DOHH2 (cell line): ENCODE data around the gene MVD.

Experiments
- H3F3A ChIP-seq: fragments of 200-600 bp; sonication (generic), shearing (Covaris generic); 2 replicates; pipeline ENCODE4 v1.6.0; 2016; ENCODE audit warnings: antibody characterized with exemption, mild to moderate bottlenecking; ENCODE audit not compliant: control insufficient read depth, insufficient read depth
- H3K27ac ChIP-seq: fragments of 200-600 bp; sonication (generic); 2 replicates; pipeline ENCODE4 v1.5.1; 2014; ENCODE audit warnings: low read depth, mild to moderate bottlenecking, low read length, moderate library complexity
- H3K27me3 ChIP-seq: fragments of 200-600 bp; sonication (generic); 2 replicates; pipeline ENCODE4 v1.6.1; 2014; ENCODE audit warnings: mild to moderate bottlenecking, low read length, mixed read lengths; ENCODE audit not compliant: control insufficient read depth
- H3K36me3 ChIP-seq: fragments of 200-600 bp; sonication (generic); 2 replicates; pipeline ENCODE4 v1.6.1; 2014; ENCODE audit warnings: mild to moderate bottlenecking, low read length, moderate library complexity, mixed read lengths; ENCODE audit not compliant: control insufficient read depth
- H3K4me1 ChIP-seq: fragments of 200-600 bp; sonication (generic); 2 replicates; pipeline ENCODE4 v1.6.1; 2014; ENCODE audit warnings: mild to moderate bottlenecking, low read length, mixed read lengths; ENCODE audit not compliant: control insufficient read depth
- H3K4me2 ChIP-seq: fragments of 200-600 bp; sonication (generic); 2 replicates; pipeline ENCODE4 v1.6.0; 2014; ENCODE audit warnings: mild to moderate bottlenecking, low read length, moderate library complexity
- H3K4me3 ChIP-seq: fragments of 200-600 bp; sonication (generic); 2 replicates; pipeline ENCODE4 v1.5.1; 2014; ENCODE audit warnings: mild to moderate bottlenecking, low read length, mixed read lengths
- H3K79me2 ChIP-seq: fragments of 200-600 bp; sonication (generic); 2 replicates; pipeline ENCODE4 v1.6.1; 2014; ENCODE audit warnings: mild to moderate bottlenecking, low read length, mixed read lengths; ENCODE audit not compliant: control insufficient read depth
- H3K9me2 ChIP-seq: fragments of 200-600 bp; sonication (generic); replicated peaks from 2 replicates; pipeline ENCODE4 v1.6.1; 2014; ENCODE audit warnings: mild to moderate bottlenecking, low read length, mixed read lengths; ENCODE audit not compliant: control insufficient read depth
- H3K9me3 ChIP-seq: fragments of 200-600 bp; sonication (generic); 2 replicates; pipeline ENCODE4 v1.6.1; 2014; ENCODE audit warnings: antibody characterized with exemption, low read length, mixed read lengths; ENCODE audit not compliant: control insufficient read depth, insufficient read depth
- H4K20me1 ChIP-seq: fragments of 200-600 bp; sonication (generic); 2 replicates; pipeline ENCODE4 v1.6.0; 2014; ENCODE audit warnings: low read depth, mild to moderate bottlenecking, antibody characterized with exemption, low read length, moderate library complexity; ENCODE audit not compliant: control insufficient read depth, insufficient read depth
- EZH2phosphoT487 ChIP-seq: fragments of 200-600 bp; sonication (generic); IDR thresholded peaks from 2 replicates; pipeline ENCODE4 v1.6.1; 2017; ENCODE audit warnings: borderline replicate concordance, mild to moderate bottlenecking, antibody characterized with exemption, low read length, moderate library complexity, mixed read lengths
- TF ChIP-seq, protein P1 (sequence below): fragments of 200-600 bp; sonication (generic); IDR thresholded peaks from one replicate; pipeline ENCODE4 v1.5.1; 2014; ENCODE audit warnings: antibody characterized with exemption, mild to moderate bottlenecking, low read depth, low read length; ENCODE audit not compliant: poor library complexity, severe bottlenecking

Gene MVD

DNA sequence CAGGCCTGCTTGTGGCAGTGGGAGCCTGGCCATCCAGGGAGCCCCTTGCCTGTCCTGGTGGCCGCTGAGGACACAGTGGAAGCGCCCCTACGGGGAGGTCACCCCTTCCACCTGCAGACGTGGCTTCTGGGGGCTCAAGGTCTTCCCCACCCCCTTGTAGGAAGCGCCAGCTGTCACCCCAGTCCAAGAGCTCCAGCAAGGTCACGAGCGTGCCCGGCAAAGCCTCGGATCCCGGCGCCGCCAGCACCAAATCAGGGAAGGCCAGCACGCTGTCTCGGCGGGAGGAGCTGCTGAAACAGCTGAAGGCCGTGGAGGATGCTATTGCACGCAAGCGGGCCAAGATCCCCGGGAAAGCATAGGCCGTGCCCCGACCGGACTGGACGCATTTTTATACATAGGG, 31.9 kb downstream of the MVD start:
- Histone ChIP-seq H3K79me2 (no peaks in the 10 kb centered on the region), H3K27ac (no peak overlapping the region), H3K9me2 (no peaks in the 10 kb centered on the region), H3F3A (0 out of 2 replicates have a peak, but pooled peaks cover 7% of the 10 kb centered on the region), H3K36me3 (peaks cover 60% of the 10 kb centered on the region), H4K20me1 (no peaks in the 10 kb centered on the region; the same call in 1 of the 2 replicates), H3K4me3 (no peak overlapping the region), H3K27me3 (no peaks in the 10 kb centered on the region), H3K4me2 (no peak overlapping the region), H3K4me1 (peaks cover 38% of the 10 kb centered on the region), H3K9me3 (no peaks in the 10 kb centered on the region)
- TF ChIP-seq, protein P1, sequence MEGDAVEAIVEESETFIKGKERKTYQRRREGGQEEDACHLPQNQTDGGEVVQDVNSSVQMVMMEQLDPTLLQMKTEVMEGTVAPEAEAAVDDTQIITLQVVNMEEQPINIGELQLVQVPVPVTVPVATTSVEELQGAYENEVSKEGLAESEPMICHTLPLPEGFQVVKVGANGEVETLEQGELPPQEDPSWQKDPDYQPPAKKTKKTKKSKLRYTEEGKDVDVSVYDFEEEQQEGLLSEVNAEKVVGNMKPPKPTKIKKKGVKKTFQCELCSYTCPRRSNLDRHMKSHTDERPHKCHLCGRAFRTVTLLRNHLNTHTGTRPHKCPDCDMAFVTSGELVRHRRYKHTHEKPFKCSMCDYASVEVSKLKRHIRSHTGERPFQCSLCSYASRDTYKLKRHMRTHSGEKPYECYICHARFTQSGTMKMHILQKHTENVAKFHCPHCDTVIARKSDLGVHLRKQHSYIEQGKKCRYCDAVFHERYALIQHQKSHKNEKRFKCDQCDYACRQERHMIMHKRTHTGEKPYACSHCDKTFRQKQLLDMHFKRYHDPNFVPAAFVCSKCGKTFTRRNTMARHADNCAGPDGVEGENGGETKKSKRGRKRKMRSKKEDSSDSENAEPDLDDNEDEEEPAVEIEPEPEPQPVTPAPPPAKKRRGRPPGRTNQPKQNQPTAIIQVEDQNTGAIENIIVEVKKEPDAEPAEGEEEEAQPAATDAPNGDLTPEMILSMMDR: no peak
- TF ChIP-seq EZH2phosphoT487: no peak

DNA sequence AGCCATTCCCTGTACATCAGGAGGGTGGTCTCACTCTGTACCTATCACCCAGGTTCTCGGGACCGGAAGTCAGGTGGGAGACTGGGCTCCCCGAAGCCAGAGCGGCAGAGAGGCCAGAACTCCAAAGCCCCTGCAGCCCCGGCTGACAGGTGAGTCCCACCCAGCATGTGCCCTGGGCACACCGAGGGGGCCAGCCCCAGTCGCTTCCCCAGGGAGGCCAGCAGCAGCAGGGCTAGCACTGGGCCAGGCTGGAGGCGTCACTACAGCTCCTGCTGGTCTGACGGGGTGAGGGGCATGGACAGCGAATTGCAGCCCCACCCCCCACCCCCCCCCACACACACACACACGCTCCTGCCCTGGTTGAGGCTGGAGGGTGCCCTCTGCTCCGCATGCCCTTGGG, 32.5 kb downstream of the MVD start:
- Histone ChIP-seq H3K9me2 (no peaks in the 10 kb centered on the region), H3K27ac (no peak overlapping the region), H3K79me2 (no peaks in the 10 kb centered on the region), H3K4me2 (no peak overlapping the region), H3K4me3 (no peak overlapping the region), H4K20me1 (no peaks in the 10 kb centered on the region; the same call in 1 of the 2 replicates), H3K4me1 (peaks cover 33% of the 10 kb centered on the region), H3K9me3 (no peaks in the 10 kb centered on the region), H3F3A (0 out of 2 replicates have a peak, but pooled peaks cover 7% of the 10 kb centered on the region), H3K27me3 (no peaks in the 10 kb centered on the region), H3K36me3 (peaks cover 62% of the 10 kb centered on the region)
- TF ChIP-seq, protein P1: no peak
- no peak for TF ChIP-seq EZH2phosphoT487

DNA sequence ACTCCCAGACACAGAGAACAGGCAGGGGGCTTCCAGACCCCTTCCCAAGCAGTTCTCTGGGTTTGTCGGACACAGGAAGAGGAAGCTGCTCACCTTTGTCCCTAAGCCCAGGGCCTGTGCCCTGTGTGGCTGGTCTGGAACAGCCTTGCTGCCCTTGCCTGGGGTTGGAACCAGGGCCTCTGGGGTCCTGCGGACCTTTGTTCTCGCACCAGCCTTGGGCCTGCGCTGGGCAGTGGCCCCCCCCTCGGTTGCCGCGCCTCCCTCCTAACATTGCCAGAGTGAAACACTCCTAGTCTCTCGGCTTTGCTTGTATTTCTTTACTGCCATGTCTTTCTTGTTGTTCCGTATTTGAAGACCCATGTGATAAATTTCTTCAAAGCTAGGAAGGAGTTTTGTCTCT, 33.1 kb downstream of the MVD start:
- Histone ChIP-seq H3K4me3 (no peak overlapping the region), H3K9me3 (no peaks in the 10 kb centered on the region), H4K20me1 (no peaks in the 10 kb centered on the region; the same call in 1 of the 2 replicates), H3K9me2 (no peaks in the 10 kb centered on the region), H3K4me2 (no peak overlapping the region), H3K79me2 (no peaks in the 10 kb centered on the region), H3K4me1 (peaks cover 27% of the 10 kb centered on the region), H3K27ac (no peak overlapping the region), H3K27me3 (no peaks in the 10 kb centered on the region), H3F3A (0 out of 2 replicates have a peak, but pooled peaks cover 7% of the 10 kb centered on the region), H3K36me3 (peaks cover 68% of the 10 kb centered on the region)
- TF ChIP-seq, protein P1: no peak
- no peak for TF ChIP-seq EZH2phosphoT487
